Tibial nerve (tissue), 4 donors: Measurements from ENCODE around the gene TMA16. TPM values are rescaled to one million over a fixed set of nuclear protein-coding genes. Genes with fewer than 3 reads are reported as not detected.

ENCODE experiments used
- DNase-seq, 2 donors: peaks; one replicate each; pipeline ENCODE4 v3.0.0-alpha.2; 2019; ENCODE audit warnings: low spot score in 2 of 2
- H3K27ac ChIP-seq, 4 donors: fragments of 200-600 bp; sonication (generic) in 3 of 4; one replicate each; pipeline ENCODE4 v1.5.1; 2017 to 2019; ENCODE audit warnings: mild to moderate bottlenecking in 1 of 4
- H3K27me3 ChIP-seq, 2 donors: fragments of 200-600 bp; sonication (generic) in 1 of 2; one replicate each; pipeline versions ENCODE4 v1.5.1 to v1.6.0; 2017 to 2019
- H3K36me3 ChIP-seq, 3 donors: fragments of 200-600 bp; sonication (generic); one replicate each; pipeline ENCODE4 v1.5.1; 2018 to 2019
- H3K4me1 ChIP-seq, 4 donors: fragments of 200-600 bp; sonication (generic) in 3 of 4; one replicate each; pipeline ENCODE4 v1.5.1; 2017 to 2019
- H3K4me3 ChIP-seq, 4 donors: fragments of 200-600 bp; sonication (generic) in 3 of 4; one replicate each; pipeline ENCODE4 v1.5.1; 2017 to 2019; ENCODE audit warnings: mild to moderate bottlenecking in 1 of 4, moderate library complexity in 1 of 4
- H3K9me3 ChIP-seq, 4 donors: fragments of 200-600 bp; sonication (generic) in 3 of 4; one replicate each; pipeline ENCODE4 v1.5.1; 2017 to 2019
- CTCF ChIP-seq, 5 experiments: fragments of 200-600 bp in 3 of 5; fragments of 450-650 bp in 2 of 5; sonication (generic) in 3 of 5; IDR thresholded peaks; one replicate each; pipeline ENCODE4 v1.5.1; 2016 to 2019; ENCODE audit warnings: antibody characterized with exemption in 5 of 5, mild to moderate bottlenecking in 3 of 5, moderate library complexity in 2 of 5
- EP300 ChIP-seq, 2 donors: sonication (generic); formaldehyde crosslinking; IDR thresholded peaks; one replicate each; pipeline ENCODE4 v1.6.1; 2017; ENCODE audit warnings: antibody characterized with exemption in 2 of 2, mild to moderate bottlenecking in 1 of 2
- POLR2A ChIP-seq, 2 donors: fragments of 450-650 bp; IDR thresholded peaks; one replicate each; pipeline ENCODE4 v1.6.1; 2017; ENCODE audit warnings: antibody characterized with exemption in 2 of 2, mild to moderate bottlenecking in 2 of 2, moderate library complexity in 2 of 2
- WGBS, 2 donors: methylation state at CpG; one replicate each; pipeline ENCODE4 v1.1.5; 2018; 5-methylcytosine and 5-hydroxymethylcytosine counted together
- total RNA-seq, 4 donors: library from RNA; depleted of rRNA; stranded (reverse); fragments of >200 nt; gene quantifications; one replicate each; pipeline ENCODE4 v1.1.0, GENCODE V29; 2016

Gene TMA16
- total RNA-seq, 4 donors from 2014 or later = 14.5 to 39.9 (median 27.2) TPM

- 28 to 41% methylated on average over 5 of the region's 5 CpGs for WGBS, 2 donors
- Histone ChIP-seq H3K4me3 (no peak overlapping the region), H3K36me3 (no peaks in the 10 kb centered on the region), H3K27ac (no peak overlapping the region), H3K9me3 (peaks cover 0 to 6% (median 3%) of the 10 kb centered on the region in 4 donors), H3K27me3 (no peaks in the 10 kb centered on the region), H3K4me1 (no peaks in the 10 kb centered on the region)
- no peak for DNase-seq
- TF ChIP-seq CTCF (IDR thresholded peaks at IDR 0.05) (no peak), EP300 (IDR thresholded peaks at IDR 0.05) (no peak), POLR2A (IDR thresholded peaks at IDR 0.05) (no peak)
Observed at GRCh38 chr4:163565226-163566135, 71.0 kb downstream of the TMA16 start.

- H3K27me3 ChIP-seq = no peaks in the 10 kb centered on the region
- H3K9me3 ChIP-seq = peaks cover 0 to 5% (median 0%) of the 10 kb centered on the region in 4 donors
- H3K4me3 ChIP-seq = no peak overlapping the region
- DNase-seq = no peak
- no peaks in the 10 kb centered on the region for H3K36me3 ChIP-seq
- 65 to 81% methylated on average over 4 of the region's 4 CpGs for WGBS, 2 donors
- TF ChIP-seq CTCF (IDR thresholded peaks at IDR 0.05) (no peak), EP300 (IDR thresholded peaks at IDR 0.05) (no peak), POLR2A (IDR thresholded peaks at IDR 0.05) (no peak)
- no peak overlapping the region for H3K27ac ChIP-seq
- H3K4me1 ChIP-seq = no peaks in the 10 kb centered on the region
Observed at GRCh38 chr4:163566257-163566796, 71.8 kb downstream of the TMA16 start.

GRCh38 chr4:163568843-163569242 lies 74.4 kb downstream of the TMA16 start:
- no peak overlapping the region for H3K4me3 ChIP-seq
- no peaks in the 10 kb centered on the region for H3K4me1 ChIP-seq
- WGBS, 2 donors = 78 to 88% methylated on average over 2 of the region's 2 CpGs
- TF ChIP-seq POLR2A (IDR thresholded peaks at IDR 0.05) = no peak
- TF ChIP-seq EP300 (IDR thresholded peaks at IDR 0.05) = no peak
- no peak for TF ChIP-seq CTCF (IDR thresholded peaks at IDR 0.05)
- no peak for DNase-seq
- H3K9me3 ChIP-seq = no peaks in the 10 kb centered on the region
- H3K36me3 ChIP-seq = no peaks in the 10 kb centered on the region
- H3K27me3 ChIP-seq = no peaks in the 10 kb centered on the region
- H3K27ac ChIP-seq = no peak overlapping the region

Other genes with a start within 250 kb of the TMA16 start
- 1 to 10 TPM; 3.6 to 9.4 (median 6.6) TPM for gene NPY1R, start 162.1 kb upstream of the TMA16 start, total RNA-seq
- 1 to 10 TPM in 1 of 4 donors, under 1 TPM in 3; 0.21 to 1.1 (median 0.65) TPM for gene NPY5R, start 150.8 kb upstream of the TMA16 start, total RNA-seq
- not detected for gene TKTL2, start 20.9 kb upstream of the TMA16 start, total RNA-seq